T-helper 2 cell treated with Interferon-gamma antibody and Interleukin-4, amounts not matched to agents 100 ng/mL and 5 ng/mL, for 36 hours (primary cell): ENCODE data around the gene CHST9. TPM values are rescaled to one million over a fixed set of nuclear protein-coding genes. Genes with fewer than 3 reads are reported as not detected.
"Not testable (repeated sequence)": the region's sequence is repeated elsewhere in the genome, so short reads cannot be mapped to it uniquely, and the experiment has no call there.

ENCODE experiments used
- intact Hi-C: fragments of 100-400 bp; cut with micrococcal nuclease; formaldehyde crosslinking; loops from one replicate; pipeline ENCODE4 v1.15.1; 2023
- total RNA-seq: library from RNA; stranded (reverse); gene quantifications from 2 replicates; pipeline ENCODE4 v1.2.3, GENCODE V29; 2022

CHST9 gene
- total RNA-seq, 1 donor from 2014 or later: not detected

GRCh38 chr18:27007880-27008279 lies 177.2 kb downstream of the CHST9 start:
- intact Hi-C loops: no loop called here

DNA sequence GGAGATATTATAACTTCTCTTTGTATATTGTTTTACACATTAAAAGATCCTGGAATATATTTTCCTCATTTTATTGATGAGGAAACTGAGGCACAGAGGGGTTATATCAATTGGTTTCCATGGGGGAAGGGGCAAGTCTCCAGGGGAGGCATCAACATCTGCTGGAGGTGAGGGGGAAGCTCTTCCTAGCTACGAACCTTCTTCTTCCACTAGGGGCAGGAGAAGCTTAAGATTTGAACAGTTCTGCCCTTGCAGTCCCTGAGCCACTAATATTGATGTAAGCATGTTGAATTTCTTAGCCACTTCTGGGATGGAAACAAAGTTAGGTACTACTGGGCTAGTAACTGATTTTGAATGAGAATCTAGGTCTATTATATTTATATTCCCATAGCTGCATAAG lies 179.5 kb downstream of the CHST9 start:
- intact Hi-C loops: no loop called here

GRCh38 chr18:27004056-27004829 lies 180.9 kb downstream of the CHST9 start:
- intact Hi-C loops: loop anchor here (5.0 kb wide), 1 partner anchor 382 kb away; no protein-coding TSS in a partner anchor

DNA sequence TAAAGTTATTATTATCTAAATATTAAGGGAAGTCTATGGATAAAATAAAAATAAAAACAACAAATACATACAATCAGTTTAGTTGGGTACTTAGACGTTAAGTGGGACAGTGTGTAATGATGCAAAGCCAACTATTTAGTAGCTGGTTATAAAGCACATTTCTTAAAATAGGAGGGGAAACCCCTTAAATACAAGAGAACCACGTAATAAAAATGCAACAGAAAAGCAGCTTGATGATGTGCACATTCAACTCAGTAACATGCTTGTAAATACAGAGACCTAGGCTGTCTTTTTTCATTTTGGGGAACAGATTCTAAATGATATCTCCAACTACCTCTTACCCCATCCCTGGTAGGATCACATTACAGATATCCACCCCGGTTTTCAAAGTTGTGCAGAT lies 185.3 kb downstream of the CHST9 start:
- intact Hi-C loops: loop anchor here (5.0 kb wide), 1 partner anchor 377 kb away; no protein-coding TSS in a partner anchor

DNA sequence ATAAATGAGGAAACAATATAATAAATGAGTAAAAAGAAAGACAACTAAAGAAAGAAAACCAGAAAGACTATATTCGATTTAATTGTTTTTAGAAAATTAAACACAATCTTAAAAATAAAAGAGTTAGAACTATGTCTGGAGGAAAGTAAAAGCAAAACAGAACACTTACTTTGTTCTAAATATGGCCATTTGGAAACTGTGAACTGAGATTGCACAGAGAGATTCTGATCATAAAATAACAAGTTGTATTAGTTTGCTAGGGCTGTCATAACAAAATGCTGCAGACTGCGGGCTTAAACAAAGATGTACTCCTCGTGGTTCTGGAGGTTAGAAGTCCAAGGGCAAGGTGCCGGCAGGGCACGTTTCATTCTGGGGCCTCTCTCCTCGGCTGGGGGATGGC lies 191.5 kb downstream of the CHST9 start:
- intact Hi-C loops: no loop called here

DNA sequence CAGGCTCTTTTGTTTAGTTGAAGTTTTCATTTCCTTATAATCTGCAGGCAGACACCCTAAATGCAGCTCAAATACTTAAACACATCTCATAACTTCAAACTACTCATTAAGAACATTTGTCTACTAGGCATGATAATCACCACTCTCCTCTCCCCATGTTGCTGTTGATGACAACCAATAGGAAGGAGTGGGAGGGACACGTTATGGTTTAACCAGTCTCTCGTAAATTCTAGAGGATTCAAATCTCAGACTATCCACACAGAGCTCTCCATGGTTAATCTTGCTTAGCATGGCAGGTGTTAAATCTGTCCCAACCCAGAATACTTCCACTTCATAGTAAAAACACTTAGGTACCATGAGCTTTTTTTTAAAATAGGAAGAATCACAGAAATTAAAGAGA lies 192.2 kb downstream of the CHST9 start:
- intact Hi-C loops: no loop called here

- intact Hi-C loops: no loop called here
These were observed 195.3 kb downstream of the CHST9 start for GRCh38 chr18:26989842-26990241.

DNA sequence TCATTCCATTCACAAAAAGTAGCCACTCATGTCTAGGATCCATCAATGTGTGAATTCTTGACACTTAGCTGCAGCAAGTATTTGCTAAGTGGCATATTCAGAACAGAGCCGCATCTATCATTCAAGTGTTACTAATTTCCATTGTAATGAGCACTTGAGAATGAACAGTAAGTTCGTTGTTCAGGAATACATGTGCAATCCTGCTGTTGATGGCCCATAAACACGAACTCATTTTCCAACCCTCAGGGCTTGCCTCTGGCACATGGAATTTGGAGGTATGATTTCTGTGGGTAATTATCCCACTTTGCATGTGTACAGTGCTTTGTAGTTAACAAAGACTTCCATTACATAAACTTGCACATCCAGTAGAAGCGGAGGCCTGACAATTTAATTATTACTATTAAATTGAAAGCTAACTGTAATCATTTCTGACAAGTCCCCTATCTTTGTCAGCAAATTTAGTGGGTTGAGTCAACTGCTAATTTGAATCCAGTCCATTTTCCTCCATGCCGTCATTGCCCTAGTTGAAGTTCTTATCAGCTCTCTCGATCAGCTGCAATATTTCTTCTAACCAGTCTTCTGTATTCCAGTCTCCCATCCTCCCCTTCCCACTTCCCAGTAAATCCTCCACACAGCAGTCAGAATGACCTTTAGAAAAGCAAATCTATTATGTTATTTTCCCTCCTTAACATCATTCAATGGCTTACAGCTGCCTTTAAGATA lies 203.6 kb downstream of the CHST9 start:
- intact Hi-C loops: no loop called here

GRCh38 chr18:26978812-26979341 lies 206.2 kb downstream of the CHST9 start:
- intact Hi-C loops: no loop called here

- intact Hi-C loops: no loop called here
These were observed 207.3 kb downstream of the CHST9 start for GRCh38 chr18:26977781-26978180.

DNA sequence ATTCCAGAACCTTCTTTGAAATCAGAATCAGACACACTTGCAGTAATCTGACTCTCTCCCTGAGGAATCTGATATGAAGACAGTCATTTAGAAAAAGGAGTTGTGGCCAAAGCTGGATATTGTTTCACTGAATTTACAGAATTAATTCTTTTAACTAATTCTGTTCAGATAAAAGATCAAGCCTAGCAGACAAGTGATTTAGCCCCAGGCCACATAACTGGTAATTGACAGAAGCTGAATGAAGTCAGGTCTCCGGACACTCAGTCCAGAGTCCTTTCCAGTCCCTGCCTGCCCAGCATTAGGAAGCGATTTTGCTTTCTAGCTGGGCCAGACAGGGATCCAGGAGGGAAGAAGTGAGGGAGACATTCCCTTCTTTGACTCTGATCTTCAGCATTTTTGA lies 208.9 kb downstream of the CHST9 start:
- intact Hi-C loops: no loop called here

- intact Hi-C loops: not testable (repeated sequence)
These were observed 212.6 kb downstream of the CHST9 start for GRCh38 chr18:26972549-26972948.

- intact Hi-C loops: no loop called here
These were observed 213.7 kb downstream of the CHST9 start for GRCh38 chr18:26971409-26971808.

DNA sequence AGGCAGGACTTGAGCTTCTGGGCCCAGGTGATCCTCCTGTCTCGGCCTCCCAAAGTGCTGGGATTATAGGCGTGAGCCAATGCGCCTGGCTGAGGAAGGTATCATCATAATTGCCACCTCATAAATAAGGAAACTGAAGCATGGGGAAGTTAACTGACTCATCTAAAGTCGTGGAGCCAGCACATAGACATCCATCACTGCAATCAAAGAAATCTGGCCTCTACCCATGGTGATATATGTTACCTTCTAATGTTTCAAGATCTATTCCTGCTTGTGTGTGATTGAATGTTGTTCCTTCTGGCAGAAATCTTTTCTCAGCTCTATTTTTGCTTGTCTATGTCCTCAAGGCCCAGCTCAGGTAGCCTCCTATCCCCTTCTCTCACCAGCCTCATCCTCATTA lies 214.5 kb downstream of the CHST9 start:
- intact Hi-C loops: no loop called here

DNA sequence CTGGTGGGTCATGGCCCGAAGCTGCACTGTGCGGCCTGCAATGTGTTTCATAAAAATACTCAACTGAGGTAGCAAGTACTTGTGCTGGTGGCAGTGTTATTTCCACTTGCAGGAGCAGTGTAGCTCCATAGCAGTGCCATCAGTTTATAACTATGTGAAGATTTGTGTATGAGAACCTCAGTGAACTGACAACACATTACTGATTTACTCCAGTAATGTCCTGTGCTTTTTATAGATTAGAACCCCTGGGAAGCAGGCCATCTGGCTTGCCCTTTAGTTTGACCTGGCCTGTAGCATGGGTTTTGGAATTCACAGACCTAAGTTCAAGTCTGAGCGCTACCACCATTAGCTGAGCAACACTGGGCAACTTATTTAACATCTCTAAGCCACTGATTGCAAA lies 219.9 kb downstream of the CHST9 start:
- intact Hi-C loops: no loop called here

- intact Hi-C loops: no loop called here
These were observed 221.8 kb downstream of the CHST9 start for GRCh38 chr18:26963292-26963691.

DNA sequence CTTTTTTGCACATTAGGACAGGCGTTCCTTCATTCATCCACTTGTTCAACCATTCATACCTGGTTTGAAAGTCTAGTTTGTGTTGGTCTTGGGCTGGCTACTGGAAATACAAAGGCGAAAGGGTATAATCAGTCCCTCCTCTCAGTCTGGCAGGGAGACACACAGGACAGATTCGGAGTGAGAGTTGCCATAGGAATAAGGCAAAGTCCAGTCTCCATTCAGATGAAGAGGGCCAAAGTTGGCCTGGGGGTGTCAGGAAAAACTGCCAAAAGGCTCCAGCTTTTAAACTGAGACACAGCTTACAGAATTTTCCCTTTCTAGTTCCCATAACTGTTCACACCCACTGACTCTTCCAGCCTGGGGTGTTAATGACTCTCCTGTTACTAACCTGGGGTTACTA lies 223.3 kb downstream of the CHST9 start:
- intact Hi-C loops: no loop called here

GRCh38 chr18:26960911-26961310 lies 224.2 kb downstream of the CHST9 start:
- intact Hi-C loops: no loop called here

DNA sequence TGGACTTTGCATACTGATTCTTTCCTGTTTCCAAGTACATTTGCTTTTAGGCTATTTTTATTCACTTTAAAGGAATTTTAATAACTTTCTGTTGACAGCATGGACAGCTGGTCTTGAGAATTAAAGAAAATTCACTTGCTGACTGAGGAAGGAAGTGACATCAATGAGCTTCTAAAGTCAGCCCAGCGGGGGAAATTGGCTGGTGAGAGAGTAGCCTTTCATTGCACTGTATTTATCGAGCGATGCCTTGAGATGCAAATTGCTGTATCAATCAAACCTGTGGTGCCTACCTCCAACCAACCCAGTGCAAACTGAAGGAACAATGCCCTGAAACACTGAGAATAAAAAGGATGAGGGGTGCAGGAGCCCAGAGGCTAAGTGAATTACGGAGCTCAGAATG lies 228.2 kb downstream of the CHST9 start:
- intact Hi-C loops: no loop called here

DNA sequence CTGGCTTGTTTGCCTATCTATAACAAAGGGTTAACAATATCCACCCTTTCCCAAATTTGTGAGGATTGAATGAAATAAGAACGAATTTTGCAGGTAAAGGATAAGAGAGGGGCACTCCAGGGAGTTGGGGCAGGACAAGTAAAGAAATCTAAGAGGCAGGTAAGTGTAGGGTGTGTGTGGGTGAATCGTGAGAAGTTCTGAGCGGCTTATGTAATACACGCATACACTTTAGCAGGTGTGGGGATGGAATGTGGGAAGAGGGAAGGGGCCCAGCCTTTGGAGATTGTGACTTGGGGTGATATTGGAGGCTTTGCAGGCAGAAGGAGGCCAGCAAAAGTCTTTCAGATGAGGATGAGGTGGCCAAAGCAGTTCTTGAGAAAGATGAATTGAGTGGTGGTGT lies 236.4 kb downstream of the CHST9 start:
- intact Hi-C loops: no loop called here

DNA sequence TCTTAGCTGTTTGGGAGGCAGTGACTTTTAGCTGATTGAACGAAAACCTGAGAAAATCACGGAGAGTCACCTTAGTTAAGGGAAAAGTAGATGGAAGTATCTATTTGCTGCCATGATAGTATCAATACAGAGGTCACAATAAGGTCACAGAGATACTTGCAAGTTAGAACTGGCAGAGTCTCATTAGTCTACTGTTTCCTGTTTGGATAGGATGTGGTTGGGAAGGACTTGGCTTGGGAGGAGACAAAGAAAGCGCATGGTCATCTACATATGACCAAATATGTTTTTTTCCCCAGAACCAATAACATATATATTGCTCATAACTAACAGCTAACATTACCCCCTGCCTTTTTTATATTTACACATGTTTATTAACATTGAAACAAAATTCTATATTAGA lies 241.2 kb downstream of the CHST9 start:
- intact Hi-C loops: no loop called here

GRCh38 chr18:26941584-26941983 lies 243.5 kb downstream of the CHST9 start:
- intact Hi-C loops: no loop called here
